Loucy (cell line): ENCODE results near the gene ZNF432.

Experiments used
- EZH2phosphoT487 ChIP-seq: fragments of 200-600 bp; IDR thresholded peaks from 2 replicates; pipeline ENCODE4 v1.6.1; 2018; ENCODE audit warnings: antibody characterized with exemption, mild to moderate bottlenecking, moderate library complexity, borderline replicate concordance
- TF ChIP-seq, protein P1 (sequence below): fragments of 200-600 bp; sonication (generic); conservative IDR thresholded peaks from 2 replicates; pipeline ENCODE4 v1.5.1; 2014; ENCODE audit warnings: mild to moderate bottlenecking, antibody characterized with exemption, low read length

DNA sequence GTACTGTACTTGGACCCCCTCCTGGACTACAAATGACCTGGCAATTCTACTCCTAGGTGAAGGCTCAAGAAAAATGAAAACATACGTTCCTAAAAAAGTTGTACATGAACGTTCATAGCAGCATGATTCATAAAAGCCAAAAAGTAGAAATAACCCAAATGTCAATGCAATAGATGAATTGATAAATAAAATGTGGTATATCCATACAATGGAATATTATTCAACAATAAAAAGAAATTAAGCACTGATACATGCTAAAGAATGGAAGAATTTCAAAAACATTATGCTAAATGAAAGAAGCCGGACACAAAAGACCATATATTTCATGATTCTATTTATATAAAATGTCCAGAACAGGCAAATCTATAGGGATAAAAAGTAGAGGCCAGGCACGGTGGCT is 9.5 kb downstream of the ZNF432 start:
- TF ChIP-seq, protein P1, sequence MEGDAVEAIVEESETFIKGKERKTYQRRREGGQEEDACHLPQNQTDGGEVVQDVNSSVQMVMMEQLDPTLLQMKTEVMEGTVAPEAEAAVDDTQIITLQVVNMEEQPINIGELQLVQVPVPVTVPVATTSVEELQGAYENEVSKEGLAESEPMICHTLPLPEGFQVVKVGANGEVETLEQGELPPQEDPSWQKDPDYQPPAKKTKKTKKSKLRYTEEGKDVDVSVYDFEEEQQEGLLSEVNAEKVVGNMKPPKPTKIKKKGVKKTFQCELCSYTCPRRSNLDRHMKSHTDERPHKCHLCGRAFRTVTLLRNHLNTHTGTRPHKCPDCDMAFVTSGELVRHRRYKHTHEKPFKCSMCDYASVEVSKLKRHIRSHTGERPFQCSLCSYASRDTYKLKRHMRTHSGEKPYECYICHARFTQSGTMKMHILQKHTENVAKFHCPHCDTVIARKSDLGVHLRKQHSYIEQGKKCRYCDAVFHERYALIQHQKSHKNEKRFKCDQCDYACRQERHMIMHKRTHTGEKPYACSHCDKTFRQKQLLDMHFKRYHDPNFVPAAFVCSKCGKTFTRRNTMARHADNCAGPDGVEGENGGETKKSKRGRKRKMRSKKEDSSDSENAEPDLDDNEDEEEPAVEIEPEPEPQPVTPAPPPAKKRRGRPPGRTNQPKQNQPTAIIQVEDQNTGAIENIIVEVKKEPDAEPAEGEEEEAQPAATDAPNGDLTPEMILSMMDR, result no peak
- TF ChIP-seq EZH2phosphoT487, result no peak
